ENCODE results near the gene RIIAD1.

Gene RIIAD1

GRCh38 chr1:151705753-151706463 is 15.4 kb upstream of the RIIAD1 start:
- TF ChIP-seq CTCF (IDR thresholded peaks at IDR 0.05), result no peak

- TF ChIP-seq CTCF (IDR thresholded peaks at IDR 0.05), result no peak
Observed at GRCh38 chr1:151706464-151707415, 14.6 kb upstream of the RIIAD1 start.

- no peak for TF ChIP-seq CTCF (IDR thresholded peaks at IDR 0.05)
Observed at GRCh38 chr1:151707541-151708065, 13.7 kb upstream of the RIIAD1 start.

- no peak for TF ChIP-seq CTCF (IDR thresholded peaks at IDR 0.05)
Observed at GRCh38 chr1:151708891-151709290, 12.4 kb upstream of the RIIAD1 start.

GRCh38 chr1:151710187-151710840 is 11.0 kb upstream of the RIIAD1 start:
- TF ChIP-seq CTCF (IDR thresholded peaks at IDR 0.05), result no peak

- no peak for TF ChIP-seq CTCF (IDR thresholded peaks at IDR 0.05)
Observed at GRCh38 chr1:151711044-151711800, 10.1 kb upstream of the RIIAD1 start.

GRCh38 chr1:151711951-151712350 is 9.4 kb upstream of the RIIAD1 start:
- TF ChIP-seq CTCF (IDR thresholded peaks at IDR 0.05), result no peak

Measured in LNCAP (cell line).